IMR-90 (cell line): Measurements from ENCODE around the gene MAML2. TPM values are rescaled to one million over a fixed set of nuclear protein-coding genes. Genes with fewer than 3 reads are reported as not detected.

Source experiments
- ATAC-seq: fragments of 200-7000 bp; cut with Tn5 transposase; 2 replicates; pipeline ENCODE4 v1.9.1; 2020; ENCODE audit warnings: low read depth, mild to moderate bottlenecking, moderate library complexity
- BruUV-seq: library from RNA; stranded (reverse); fragments of 400-500 nt; replicated peaks from 2 replicates; lab custom pipeline; 2021; lab: Mats Ljungman, UMichigan
- CTCF ChIA-PET: fragments of 300-600 bp; formaldehyde crosslinking; extraction: SDS; loops from one replicate; lab custom pipeline; 2021; ENCODE audit warnings: antibody characterized with exemption; lab: Yijun Ruan, JAX
- POLR2A ChIA-PET: fragments of 300-600 bp; sonication (Branson Sonifier 250); formaldehyde crosslinking; loops from one replicate; lab custom pipeline; 2022; ENCODE audit warnings: antibody characterized with exemption; ENCODE audit not compliant: unreplicated experiment; lab: Charles Lee
- DNase-seq: peaks from one replicate; pipeline ENCODE4 v3.0.0; 2013
- H2AFZ ChIP-seq: replicated peaks from 2 replicates; pipeline ENCODE3; 2013; ENCODE audit warnings: low read length, mild to moderate bottlenecking; ENCODE audit not compliant: poor library complexity
- H2AK5ac ChIP-seq: 2 replicates; pipeline ENCODE4 v1.6.1; 2013; ENCODE audit warnings: low read depth, low read length, inconsistent platforms
- H2AK9ac ChIP-seq: replicated peaks from 2 replicates; pipeline ENCODE3; 2013; ENCODE audit warnings: mild to moderate bottlenecking, low read depth, low read length, moderate library complexity; ENCODE audit not compliant: poor library complexity
- H2BK120ac ChIP-seq: 2 replicates; pipeline ENCODE4 v1.6.1; 2013; ENCODE audit warnings: low read depth, low read length, inconsistent platforms
- H2BK15ac ChIP-seq: 3 replicates; pipeline ENCODE4 v1.6.1; 2013; ENCODE audit warnings: low read depth, low read length, inconsistent platforms
- H2BK20ac ChIP-seq: 2 replicates; pipeline ENCODE4 v1.6.1; 2013; ENCODE audit warnings: low read depth, mild to moderate bottlenecking, inconsistent platforms, low read length, moderate library complexity
- H2BK5ac ChIP-seq: 2 replicates; pipeline ENCODE4 v1.6.1; 2013; ENCODE audit warnings: mild to moderate bottlenecking, low read depth, low read length, inconsistent platforms; ENCODE audit not compliant: poor library complexity, severe bottlenecking
- H3K14ac ChIP-seq: replicated peaks from 2 replicates; pipeline ENCODE4 v1.6.1; 2013; ENCODE audit warnings: low read depth, low read length, inconsistent platforms
- H3K18ac ChIP-seq: 2 replicates; pipeline ENCODE4 v1.6.1; 2013; ENCODE audit warnings: low read depth, low read length, control low read depth
- H3K23ac ChIP-seq: 2 replicates; pipeline ENCODE4 v1.6.1; 2013; ENCODE audit warnings: low read depth, low read length, inconsistent platforms
- H3K27ac ChIP-seq: 2 replicates; pipeline ENCODE4 v1.5.1; 2013; ENCODE audit warnings: mild to moderate bottlenecking, control low read depth, low read length; ENCODE audit not compliant: insufficient read depth
- H3K27me3 ChIP-seq: 2 replicates; pipeline ENCODE4 v1.6.1; 2013; ENCODE audit warnings: low read length; ENCODE audit not compliant: control insufficient read depth, insufficient read depth
- H3K36me3 ChIP-seq: 2 replicates; pipeline ENCODE4 v1.6.1; 2013; ENCODE audit warnings: low read length, mixed read lengths; ENCODE audit not compliant: control insufficient read depth, insufficient read depth
- H3K4ac ChIP-seq: 2 replicates; pipeline ENCODE4 v1.6.1; 2013; ENCODE audit warnings: low read depth, low read length, inconsistent platforms
- H3K4me1 ChIP-seq: 2 replicates; pipeline ENCODE4 v1.6.1; 2013; ENCODE audit warnings: low read length, mixed read lengths; ENCODE audit not compliant: control insufficient read depth, insufficient read depth
- H3K4me2 ChIP-seq: 2 replicates; pipeline ENCODE4 v1.6.1; 2013; ENCODE audit warnings: low read depth, mild to moderate bottlenecking, control low read depth, low read length, moderate library complexity
- H3K4me3 ChIP-seq: 2 replicates; pipeline ENCODE4 v1.5.1; 2013; ENCODE audit warnings: low read depth, mild to moderate bottlenecking, control low read depth, low read length, moderate library complexity; ENCODE audit not compliant: insufficient read depth
- H3K56ac ChIP-seq: 2 replicates; pipeline ENCODE4 v1.6.1; 2013; ENCODE audit warnings: low read length, inconsistent platforms; ENCODE audit not compliant: insufficient read depth; ENCODE audit errors: extremely low read depth
- H3K79me1 ChIP-seq, 2 experiments: 2 replicates each; pipeline ENCODE4 v1.6.1; 2013; ENCODE audit warnings: low read length in 2 of 2, inconsistent platforms in 1 of 2, low read depth in 1 of 2
- H3K9ac ChIP-seq: 2 replicates; pipeline ENCODE4 v1.6.1; 2013; ENCODE audit warnings: low read depth, low read length, control low read depth
- H3K9me1 ChIP-seq: 2 replicates; pipeline ENCODE4 v1.6.1; 2013; ENCODE audit warnings: low read length, inconsistent platforms; ENCODE audit not compliant: insufficient read depth
- H3K9me3 ChIP-seq: 2 replicates; pipeline ENCODE4 v1.6.1; 2013; ENCODE audit warnings: low read length; ENCODE audit not compliant: control insufficient read depth, insufficient read depth
- H4K20me1 ChIP-seq: 2 replicates; pipeline ENCODE4 v1.6.1; 2013; ENCODE audit warnings: low read length, inconsistent platforms; ENCODE audit not compliant: insufficient read depth
- H4K5ac ChIP-seq: 2 replicates; pipeline ENCODE4 v1.6.1; 2013; ENCODE audit warnings: mild to moderate bottlenecking, low read depth, low read length, control low read depth
- H4K8ac ChIP-seq, 2 experiments: 2 replicates each; pipeline ENCODE4 v1.6.1; 2013; ENCODE audit warnings: low read depth in 2 of 2, low read length in 2 of 2, control low read depth in 1 of 2, inconsistent platforms in 1 of 2
- H4K91ac ChIP-seq: 2 replicates; pipeline ENCODE4 v1.6.1; 2013; ENCODE audit warnings: low read depth, low read length, inconsistent platforms; ENCODE audit not compliant: insufficient read depth
- MAZ ChIP-seq: IDR thresholded peaks from 2 replicates; pipeline ENCODE4 v1.6.1; 2012; ENCODE audit warnings: low read depth, mild to moderate bottlenecking, low read length, improper control_type of control experiment, moderate library complexity, borderline replicate concordance
- POLR2A ChIP-seq: IDR thresholded peaks from 2 replicates; pipeline ENCODE4 v1.6.1; 2012; ENCODE audit warnings: mild to moderate bottlenecking, low read depth, low read length
- SMC3 ChIP-seq: fragments of 150-350 bp; IDR thresholded peaks from 2 replicates; pipeline ENCODE4 v1.6.1; 2016; ENCODE audit warnings: low read depth, mild to moderate bottlenecking, antibody characterized with exemption, low read length, moderate library complexity
- WGBS, 2 experiments: methylation state at CpG; one replicate each; pipeline versions ENCODE4 v1.1.5 to v1.1.7; 2013; ENCODE audit warnings: missing lambda C conversion rate in 2 of 2; ENCODE audit not compliant: insufficient read length in 1 of 2; ENCODE audit errors: extremely low coverage in 2 of 2; 5-methylcytosine and 5-hydroxymethylcytosine counted together
- dilution Hi-C: fragments of 300-500 bp; cut with HindIII; formaldehyde crosslinking; loops from one replicate; pipeline ENCODE4 v1.14.3; 2018; ENCODE audit warnings: low sequenced_read_pairs; ENCODE audit not compliant: unreplicated experiment
- in situ Hi-C: fragments of 300-500 bp; cut with MboI; formaldehyde crosslinking; loops from 3 replicates; pipeline ENCODE4 v1.14.3; 2019; ENCODE audit warnings: low sequenced_read_pairs, inconsistent platforms, mixed read lengths
- intact Hi-C: fragments of 100-400 bp; cut with micrococcal nuclease; formaldehyde crosslinking; loops from 2 replicates; pipeline ENCODE4 v1.10.0; 2022
- polyA plus RNA-seq, 3 experiments: library from polyadenylated mRNA; depleted of rRNA; stranded (reverse); fragments of >200 nt; gene quantifications; 2 replicates each; pipeline ENCODE4 v1.2.3, GENCODE V29; 2012; ENCODE audit warnings: low replicate concordance in 1 of 3
- total RNA-seq: library from RNA; depleted of rRNA; stranded (reverse); fragments of >200 nt; gene quantifications from 2 replicates; pipeline ENCODE4 v1.2.3, GENCODE V29; 2012
- TF ChIP-seq, protein P1 (sequence below): fragments of 150-350 bp; IDR thresholded peaks from 2 replicates; pipeline ENCODE4 v1.6.1; 2016; ENCODE audit warnings: low read depth, mild to moderate bottlenecking, low read length, moderate library complexity, borderline replicate concordance
- TF ChIP-seq, protein P2 (sequence below): fragments of 150-350 bp; IDR thresholded peaks from 2 replicates; pipeline ENCODE4 v1.6.1; 2017; ENCODE audit warnings: mild to moderate bottlenecking, antibody characterized with exemption, low read length, low read depth

MAML2 gene
- total and polyA plus RNA-seq, 2 of the 4 experiments (the other 2 are of a cell fraction) = 15.0 to 19.5 TPM

DNA sequence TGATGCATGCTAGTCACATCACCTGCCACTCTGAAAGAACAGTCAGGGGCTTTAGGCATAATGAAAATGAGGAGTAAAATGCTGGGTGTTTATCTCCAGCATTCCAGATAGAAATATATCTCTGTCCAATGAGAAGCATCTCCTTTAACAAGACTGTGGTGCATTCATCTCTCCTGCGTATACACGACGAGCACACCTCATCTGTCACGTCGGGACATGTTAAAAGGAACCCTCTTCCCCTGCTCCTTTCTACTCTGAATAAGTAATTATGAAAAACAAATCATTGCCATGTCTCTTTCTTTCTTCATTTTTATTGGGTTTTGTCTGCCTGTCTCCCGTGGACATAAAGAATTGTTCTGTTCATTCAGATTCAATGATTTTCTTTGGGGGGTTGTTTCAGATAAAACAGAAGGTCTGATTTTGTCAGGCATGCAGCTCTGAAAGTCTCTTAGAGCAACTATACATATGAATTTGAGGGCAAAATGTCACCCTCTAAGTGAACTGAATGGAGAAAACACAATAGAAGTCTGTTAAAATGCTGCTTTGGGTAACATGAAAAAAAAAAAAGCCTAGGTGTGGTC lies 195.0 kb downstream of the MAML2 start:
- no peak overlapping the region for H3K9ac ChIP-seq
- no peak overlapping the region for H3K56ac ChIP-seq
- peak overlapping the region; percentile 23 for H3K14ac ChIP-seq
- no peak overlapping the region for H4K91ac ChIP-seq
- H2AK5ac ChIP-seq = peak overlapping the region; percentile 97; the same call in 1 of the 2 replicates
- H3K36me3 ChIP-seq = no peaks in the 10 kb centered on the region
- peak overlapping the region; percentile 20; the same call in 1 of the 2 replicates for H3K18ac ChIP-seq
- no peak for TF ChIP-seq SMC3
- TF ChIP-seq MAZ = no peak
- no peak for TF ChIP-seq POLR2A
- TF ChIP-seq, protein P1, sequence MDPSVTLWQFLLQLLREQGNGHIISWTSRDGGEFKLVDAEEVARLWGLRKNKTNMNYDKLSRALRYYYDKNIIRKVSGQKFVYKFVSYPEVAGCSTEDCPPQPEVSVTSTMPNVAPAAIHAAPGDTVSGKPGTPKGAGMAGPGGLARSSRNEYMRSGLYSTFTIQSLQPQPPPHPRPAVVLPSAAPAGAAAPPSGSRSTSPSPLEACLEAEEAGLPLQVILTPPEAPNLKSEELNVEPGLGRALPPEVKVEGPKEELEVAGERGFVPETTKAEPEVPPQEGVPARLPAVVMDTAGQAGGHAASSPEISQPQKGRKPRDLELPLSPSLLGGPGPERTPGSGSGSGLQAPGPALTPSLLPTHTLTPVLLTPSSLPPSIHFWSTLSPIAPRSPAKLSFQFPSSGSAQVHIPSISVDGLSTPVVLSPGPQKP = no peak
- TF ChIP-seq, protein P2, sequence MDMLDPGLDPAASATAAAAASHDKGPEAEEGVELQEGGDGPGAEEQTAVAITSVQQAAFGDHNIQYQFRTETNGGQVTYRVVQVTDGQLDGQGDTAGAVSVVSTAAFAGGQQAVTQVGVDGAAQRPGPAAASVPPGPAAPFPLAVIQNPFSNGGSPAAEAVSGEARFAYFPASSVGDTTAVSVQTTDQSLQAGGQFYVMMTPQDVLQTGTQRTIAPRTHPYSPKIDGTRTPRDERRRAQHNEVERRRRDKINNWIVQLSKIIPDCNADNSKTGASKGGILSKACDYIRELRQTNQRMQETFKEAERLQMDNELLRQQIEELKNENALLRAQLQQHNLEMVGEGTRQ = no peak
- no peak overlapping the region for H3K4me2 ChIP-seq
- H2AFZ ChIP-seq = no peak overlapping the region
- H4K20me1 ChIP-seq = no peaks in the 10 kb centered on the region
- peak overlapping the region; percentile 28 for H2BK120ac ChIP-seq
- POLR2A ChIA-PET = no interaction called here
- peak overlapping the region; percentile 91 for H3K4ac ChIP-seq
- H2AK9ac ChIP-seq = no peak overlapping the region
- H3K79me1 ChIP-seq = peaks cover 35 to 68% of the 10 kb centered on the region in 2 experiments
- dilution Hi-C loops = no loop called here
- in situ Hi-C loops = no loop called here
- H2BK20ac ChIP-seq = peak overlapping the region; percentile 30; the same call in 1 of the 2 replicates
- no peak overlapping the region; the same call in 1 of the 3 replicates for H2BK15ac ChIP-seq
- H3K4me3 ChIP-seq = no peak overlapping the region
- H4K8ac ChIP-seq = peak overlapping the region in 1 of 2 experiments; percentile 64; a peak in 1 of 4 replicates
- no TSS peak for BruUV-seq
- ATAC-seq = no peak
- H3K27me3 ChIP-seq = no peaks in the 10 kb centered on the region
- no CpG with 5 or more reads among the region's 6 CpGs for WGBS, 2 experiments
- H4K5ac ChIP-seq = peak overlapping the region; percentile 40; the same call in 1 of the 2 replicates
- H3K27ac ChIP-seq = no peak overlapping the region
- DNase-seq = no peak
- peak overlapping the region; percentile 39; the same call in 1 of the 2 replicates for H3K23ac ChIP-seq
- CTCF ChIA-PET = interaction anchor here (0.6 to 2.2 kb wide), 3 partner anchors 165 to 1215 kb away, joined by 3 to 5 read pairs (median 3); partner anchors contain the start of gene MAML2
- peaks cover 24% of the 10 kb centered on the region for H3K4me1 ChIP-seq
- intact Hi-C loops = no loop called here
- H3K9me1 ChIP-seq = peaks cover 30% of the 10 kb centered on the region
- peak overlapping the region; percentile 72 for H2BK5ac ChIP-seq
- no peaks in the 10 kb centered on the region for H3K9me3 ChIP-seq
